Measurements from ENCODE around the gene CDCA5. TPM values are rescaled to one million over a fixed set of nuclear protein-coding genes. Genes with fewer than 3 reads are reported as not detected.
A peak's percentile ranks its signal among the peaks of the same experiment; 100 is the strongest.

CDCA5 gene
- total RNA-seq, 1 donor from 2014 or later, result 25.9 TPM

DNA sequence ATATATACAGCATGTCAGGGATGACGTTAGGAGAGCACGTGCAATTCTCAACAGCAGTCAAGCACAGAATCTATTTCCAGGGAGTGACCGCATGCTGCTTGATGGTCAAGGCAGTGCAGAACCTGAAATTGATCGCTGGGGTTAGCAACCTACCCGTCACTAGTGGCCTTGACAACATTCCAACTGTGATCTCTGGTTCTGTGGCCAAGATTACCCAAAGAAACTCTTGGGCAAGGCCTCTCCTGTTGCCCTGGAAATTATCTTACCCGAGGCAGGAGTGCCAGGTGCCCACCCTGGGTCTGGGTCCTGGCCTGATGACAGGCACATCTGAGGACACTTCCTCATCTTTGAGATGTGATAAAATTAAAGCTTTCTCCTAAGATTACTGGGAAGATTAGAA is 30.0 kb upstream of the CDCA5 start:
- Mint-ChIP-seq H3K4me1 (ENCODE audit: low read depth) (peaks cover 11% of the 10 kb centered on the region), H3K9me3 (ENCODE audit: low read depth) (no peaks in the 10 kb centered on the region), H3K27me3 (no peaks in the 10 kb centered on the region), H3K4me3 (ENCODE audit: low read depth) (peak overlapping the region; percentile 95), H3K36me3 (ENCODE audit: insufficient read depth) (peaks cover 9% of the 10 kb centered on the region), H3K27ac (no peak overlapping the region)
- TF ChIP-seq, protein P1, sequence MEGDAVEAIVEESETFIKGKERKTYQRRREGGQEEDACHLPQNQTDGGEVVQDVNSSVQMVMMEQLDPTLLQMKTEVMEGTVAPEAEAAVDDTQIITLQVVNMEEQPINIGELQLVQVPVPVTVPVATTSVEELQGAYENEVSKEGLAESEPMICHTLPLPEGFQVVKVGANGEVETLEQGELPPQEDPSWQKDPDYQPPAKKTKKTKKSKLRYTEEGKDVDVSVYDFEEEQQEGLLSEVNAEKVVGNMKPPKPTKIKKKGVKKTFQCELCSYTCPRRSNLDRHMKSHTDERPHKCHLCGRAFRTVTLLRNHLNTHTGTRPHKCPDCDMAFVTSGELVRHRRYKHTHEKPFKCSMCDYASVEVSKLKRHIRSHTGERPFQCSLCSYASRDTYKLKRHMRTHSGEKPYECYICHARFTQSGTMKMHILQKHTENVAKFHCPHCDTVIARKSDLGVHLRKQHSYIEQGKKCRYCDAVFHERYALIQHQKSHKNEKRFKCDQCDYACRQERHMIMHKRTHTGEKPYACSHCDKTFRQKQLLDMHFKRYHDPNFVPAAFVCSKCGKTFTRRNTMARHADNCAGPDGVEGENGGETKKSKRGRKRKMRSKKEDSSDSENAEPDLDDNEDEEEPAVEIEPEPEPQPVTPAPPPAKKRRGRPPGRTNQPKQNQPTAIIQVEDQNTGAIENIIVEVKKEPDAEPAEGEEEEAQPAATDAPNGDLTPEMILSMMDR (IDR thresholded peaks at IDR 0.05; ENCODE audit: unreplicated experiment), result no peak
- no peak for DNase-seq (ENCODE audit: low spot score, unreplicated experiment)

- Mint-ChIP-seq H3K4me1 (ENCODE audit: low read depth) (peaks cover 11% of the 10 kb centered on the region), H3K4me3 (ENCODE audit: low read depth) (peak overlapping the region; percentile 95), H3K9me3 (ENCODE audit: low read depth) (no peaks in the 10 kb centered on the region), H3K27ac (peak overlapping the region; percentile 87), H3K36me3 (ENCODE audit: insufficient read depth) (peaks cover 4% of the 10 kb centered on the region), H3K27me3 (no peaks in the 10 kb centered on the region)
- TF ChIP-seq, protein P1 (IDR thresholded peaks at IDR 0.05; ENCODE audit: unreplicated experiment), result no peak
- DNase-seq (ENCODE audit: low spot score, unreplicated experiment), result no peak
Observed at GRCh38 chr11:65113361-65113756, 29.5 kb upstream of the CDCA5 start.

DNA sequence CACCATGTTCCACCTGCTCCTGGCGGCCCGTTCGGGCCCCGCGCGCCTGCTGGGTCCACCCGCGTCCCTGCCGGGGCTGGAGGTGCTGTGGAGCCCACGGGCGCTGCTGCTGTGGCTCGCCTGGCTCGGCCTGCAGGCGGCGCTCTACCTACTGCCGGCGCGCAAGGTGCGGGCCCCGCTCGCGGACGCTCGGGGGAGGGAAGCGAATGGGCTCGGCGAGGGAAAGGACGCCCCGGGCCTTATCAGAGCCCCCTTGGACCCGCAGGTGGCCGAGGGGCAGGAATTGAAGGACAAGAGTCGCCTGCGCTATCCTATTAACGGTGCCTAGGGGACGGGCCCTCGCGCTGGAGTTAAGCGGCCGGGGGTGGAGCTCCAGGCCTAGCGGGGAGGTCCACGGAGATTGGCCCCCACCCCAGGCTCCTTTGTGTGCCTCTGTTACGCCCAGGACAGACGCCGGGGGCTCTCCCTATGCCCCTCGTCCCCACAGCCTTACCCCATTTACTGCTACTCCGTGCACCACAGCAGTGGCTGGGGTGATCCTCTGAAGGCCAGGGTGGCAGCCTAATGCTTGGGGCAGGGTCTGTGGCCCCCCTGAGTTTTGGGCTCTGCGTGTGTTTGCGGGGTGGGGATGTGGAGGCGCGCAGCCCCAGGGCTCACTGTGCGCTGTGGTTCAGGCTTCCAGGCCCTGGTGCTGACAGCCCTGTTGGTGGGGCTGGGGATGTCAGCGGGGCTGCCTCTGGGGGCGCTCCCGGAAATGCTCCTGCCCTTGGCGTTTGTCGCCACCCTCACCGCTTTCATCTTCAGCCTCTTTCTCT is 28.9 kb upstream of the CDCA5 start:
- DNase-seq (ENCODE audit: low spot score, unreplicated experiment), result peak; percentile 65
- peaks cover 9% of the 10 kb centered on the region for H3K4me1 Mint-ChIP-seq (ENCODE audit: low read depth)
- H3K27ac Mint-ChIP-seq, result peak overlapping the region; percentile 87
- H3K36me3 Mint-ChIP-seq (ENCODE audit: insufficient read depth), result peaks cover 1% of the 10 kb centered on the region
- TF ChIP-seq, protein P1 (IDR thresholded peaks at IDR 0.05; ENCODE audit: unreplicated experiment), result peak; percentile 88
- H3K27me3 Mint-ChIP-seq, result no peaks in the 10 kb centered on the region
- H3K4me3 Mint-ChIP-seq (ENCODE audit: low read depth), result peak overlapping the region; percentile 95
- no peaks in the 10 kb centered on the region for H3K9me3 Mint-ChIP-seq (ENCODE audit: low read depth)

- H3K27me3 Mint-ChIP-seq, result no peaks in the 10 kb centered on the region
- peak within 1 kb of the TSS; percentile 95 for H3K4me3 Mint-ChIP-seq (ENCODE audit: low read depth)
- TF ChIP-seq, protein P1 (IDR thresholded peaks at IDR 0.05; ENCODE audit: unreplicated experiment), result no peak
Observed at GRCh38 chr11:65111744-65112545, 28.1 kb upstream of the CDCA5 start, which contains the start of gene TM7SF2. TM7SF2 (plus strand) TSS chr11:65111872; CDS start chr11:65112016, 144 bp downstream.

GRCh38 chr11:65111159-65111743 is 27.4 kb upstream of the CDCA5 start:
- TF ChIP-seq, protein P1 (IDR thresholded peaks at IDR 0.05; ENCODE audit: unreplicated experiment), result no peak
- Mint-ChIP-seq H3K4me3 (ENCODE audit: low read depth) (peak overlapping the region; percentile 95), H3K27ac (peak overlapping the region; percentile 95), H3K27me3 (no peaks in the 10 kb centered on the region), H3K36me3 (ENCODE audit: insufficient read depth) (peaks cover 1% of the 10 kb centered on the region), H3K4me1 (ENCODE audit: low read depth) (peaks cover 9% of the 10 kb centered on the region), H3K9me3 (ENCODE audit: low read depth) (no peaks in the 10 kb centered on the region)
- DNase-seq (ENCODE audit: low spot score, unreplicated experiment), result no peak

More at GRCh38 chr11:65111744-65112545, 28.1 kb upstream of the CDCA5 start, which contains the start of gene TM7SF2:
- Mint-ChIP-seq H3K36me3 (ENCODE audit: insufficient read depth) (peaks cover 1% of the 10 kb centered on the region), H3K9me3 (ENCODE audit: low read depth) (no peaks in the 10 kb centered on the region), H3K4me1 (ENCODE audit: low read depth) (peaks cover 9% of the 10 kb centered on the region), H3K27ac (peak within 1 kb of the TSS; percentile 95)
- peak; percentile 88 for DNase-seq (ENCODE audit: low spot score, unreplicated experiment)
